AG04450 (cell line): ENCODE measurements around the gene ZC3H18. TPM values are rescaled to one million over a fixed set of nuclear protein-coding genes. Genes with fewer than 3 reads are reported as not detected.

Experiments
- CTCF ChIA-PET: fragments of 300-600, 350-600 bp; formaldehyde crosslinking; extraction: SDS; loops from one replicate; lab custom pipeline; 2022; ENCODE audit warnings: antibody characterized with exemption, inconsistent platforms; lab: Charles Lee
- POLR2A ChIA-PET: fragments of 350-600 bp; formaldehyde crosslinking; extraction: SDS; loops from one replicate; lab custom pipeline; 2021; ENCODE audit warnings: antibody characterized with exemption, inconsistent platforms; lab: Yijun Ruan, JAX
- DNase-seq: peaks from one replicate; pipeline ENCODE4 v3.0.0-alpha.2; 2011; ENCODE audit warnings: low read depth, low spot score
- H3K27ac ChIP-seq: one replicate; pipeline ENCODE4 v1.5.1; 2012; ENCODE audit warnings: low read depth, low read length, control low read depth
- H3K27me3 ChIP-seq: one replicate; pipeline ENCODE4 v1.6.0; 2012; ENCODE audit warnings: low read length; ENCODE audit not compliant: control insufficient read depth, insufficient read depth
- H3K4me3 ChIP-seq: 2 replicates; pipeline ENCODE4 v1.5.1; 2011; ENCODE audit warnings: mild to moderate bottlenecking, low read depth, low read length, control low read depth
- H3K9me3 ChIP-seq: 2 replicates; pipeline ENCODE4 v1.5.1; 2012; ENCODE audit warnings: low read length; ENCODE audit not compliant: control insufficient read depth, insufficient read depth
- CTCF ChIP-seq: IDR thresholded peaks from 2 replicates; pipeline ENCODE4 v1.5.1; 2011; ENCODE audit warnings: low read depth, low read length, control low read depth, inconsistent platforms
- polyA plus RNA-seq: library from polyadenylated mRNA; depleted of rRNA; stranded (reverse); fragments of >200 nt; gene quantifications from 2 replicates; pipeline ENCODE4 v1.2.3, GENCODE V29; 2011

ZC3H18 gene
- polyA plus RNA-seq, 1 experiment = 10.1 TPM

GRCh38 chr16:88634994-88635670 is 64.9 kb downstream of the ZC3H18 start:
- no peak; the same call in 1 of the 2 replicates for TF ChIP-seq CTCF
- POLR2A ChIA-PET = no interaction called here
- CTCF ChIA-PET = no interaction called here
- Histone ChIP-seq H3K27me3 (peaks cover 20% of the 10 kb centered on the region), H3K9me3 (peaks cover 3% of the 10 kb centered on the region; the same call in 1 of the 2 replicates), H3K4me3 (peak overlapping the region; percentile 49), H3K27ac (peak overlapping the region; percentile 11)
- no peak for DNase-seq

- POLR2A ChIA-PET = no interaction called here
- Histone ChIP-seq H3K4me3 (no peak overlapping the region), H3K27ac (no peak overlapping the region), H3K27me3 (peaks cover 26% of the 10 kb centered on the region), H3K9me3 (peaks cover 3% of the 10 kb centered on the region; the same call in 1 of the 2 replicates)
- no peak for DNase-seq
- no peak for TF ChIP-seq CTCF
- CTCF ChIA-PET = no interaction called here
Observed at GRCh38 chr16:88635671-88636319, 65.6 kb downstream of the ZC3H18 start.

GRCh38 chr16:88636488-88637265 is 66.5 kb downstream of the ZC3H18 start:
- Histone ChIP-seq H3K27ac (no peak overlapping the region), H3K4me3 (no peak overlapping the region), H3K9me3 (peaks cover 3% of the 10 kb centered on the region; the same call in 1 of the 2 replicates), H3K27me3 (peaks cover 27% of the 10 kb centered on the region)
- CTCF ChIA-PET = no interaction called here
- no peak for TF ChIP-seq CTCF
- POLR2A ChIA-PET = interaction anchor here (0.6 kb wide), 2 partner anchors 73 to 523 kb away, joined by 3 read pairs; no protein-coding TSS in a partner anchor
- DNase-seq = no peak

GRCh38 chr16:88638323-88639230 is 68.4 kb downstream of the ZC3H18 start, which contains the start of gene IL17C:
Gene IL17C, plus strand, starts transcription at chr16:88638572. Its CDS starts 70 bp downstream, at chr16:88638642.
- H3K4me3 ChIP-seq = no peak within 1 kb of the TSS
- DNase-seq = no peak
- peaks cover 27% of the 10 kb centered on the region for H3K27me3 ChIP-seq
- POLR2A ChIA-PET = interaction anchor here (0.5 to 1.5 kb wide), 2 partner anchors 24 to 148 kb away, joined by 4 to 7 read pairs; partner anchors contain the start of gene MVD
- H3K27ac ChIP-seq = no peak within 1 kb of the TSS
- TF ChIP-seq CTCF = no peak
- H3K9me3 ChIP-seq = peaks cover 3% of the 10 kb centered on the region; the same call in 1 of the 2 replicates
- CTCF ChIA-PET = no interaction called here
